CD8-positive, alpha-beta memory T cell (primary cell): ENCODE results near the gene SEL1L3. TPM values are rescaled to one million over a fixed set of nuclear protein-coding genes. Genes with fewer than 3 reads are reported as not detected.

Experiments used
- CTCF ChIA-PET: fragments of 350-600 bp; sonication (Branson Sonifier 250); formaldehyde crosslinking; loops from one replicate; lab custom pipeline; 2021; ENCODE audit warnings: antibody characterized with exemption; lab: Charles Lee
- POLR2A ChIA-PET: fragments of 350-600 bp; sonication (Branson Sonifier 250); formaldehyde crosslinking; loops from one replicate; lab custom pipeline; 2021; ENCODE audit warnings: antibody characterized with exemption; lab: Charles Lee
- DNase-seq, 5 donors: peaks; one replicate each; pipeline versions ENCODE4 v3.0.0 to v3.0.0-alpha.2; 2020 to 2022; ENCODE audit warnings: mixed read lengths in 1 of 5
- H3K27ac ChIP-seq: one replicate; pipeline ENCODE4 v1.7.0; 2013; ENCODE audit warnings: low read depth, mild to moderate bottlenecking, low read length, moderate library complexity
- H3K27me3 ChIP-seq: 2 replicates; pipeline ENCODE4 v1.7.0; 2013; ENCODE audit warnings: low read length, mild to moderate bottlenecking; ENCODE audit not compliant: insufficient read depth, poor library complexity, severe bottlenecking
- H3K36me3 ChIP-seq: 2 replicates; pipeline ENCODE4 v1.7.0; 2013; ENCODE audit warnings: mild to moderate bottlenecking, low read length, moderate library complexity; ENCODE audit not compliant: insufficient read depth
- H3K4me1 ChIP-seq: 2 replicates; pipeline ENCODE4 v1.7.0; 2013; ENCODE audit warnings: mild to moderate bottlenecking, low read length, moderate library complexity; ENCODE audit not compliant: insufficient read depth
- H3K4me3 ChIP-seq: 2 replicates; pipeline ENCODE4 v1.7.0; 2013; ENCODE audit warnings: mild to moderate bottlenecking, low read length
- H3K9me3 ChIP-seq: 2 replicates; pipeline ENCODE4 v1.7.0; 2013; ENCODE audit warnings: mild to moderate bottlenecking, low read length
- H3K27ac Mint-ChIP-seq, 8 donors: one replicate each; pipeline ENCODE4 v1.8.0; 2020 to 2021; ENCODE audit warnings: mixed read lengths in 8 of 8, mild to moderate bottlenecking in 6 of 8, inconsistent platforms in 3 of 8, moderate library complexity in 3 of 8
- H3K27me3 Mint-ChIP-seq, 2 donors: one replicate each; pipeline ENCODE4 v1.8.0; 2020 to 2021; ENCODE audit warnings: mixed read lengths in 2 of 2, mild to moderate bottlenecking in 1 of 2, moderate library complexity in 1 of 2
- H3K36me3 Mint-ChIP-seq, 3 donors: one replicate each; pipeline ENCODE4 v1.8.0; 2020 to 2021; ENCODE audit warnings: mixed read lengths in 3 of 3, inconsistent platforms in 1 of 3, mild to moderate bottlenecking in 1 of 3
- H3K4me1 Mint-ChIP-seq, 3 donors: one replicate each; pipeline ENCODE4 v1.8.0; 2020 to 2021; ENCODE audit warnings: mixed read lengths in 3 of 3, inconsistent platforms in 1 of 3, mild to moderate bottlenecking in 1 of 3
- H3K4me3 Mint-ChIP-seq, 7 donors: one replicate each; pipeline ENCODE4 v1.8.0; 2020 to 2021; ENCODE audit warnings: mixed read lengths in 7 of 7, mild to moderate bottlenecking in 6 of 7, moderate library complexity in 4 of 7, inconsistent platforms in 2 of 7
- H3K9me3 Mint-ChIP-seq, 5 donors: one replicate each; pipeline ENCODE4 v1.8.0; 2020 to 2022; ENCODE audit warnings: mixed read lengths in 5 of 5, mild to moderate bottlenecking in 3 of 5, moderate library complexity in 2 of 5, inconsistent platforms in 1 of 5
- polyA plus RNA-seq: library from polyadenylated mRNA; unstranded; fragments of 300-500 nt; fragmentation: Illumina TruSeq; gene quantifications from one replicate; pipeline ENCODE4 v1.2.3, GENCODE V29; 2021
- total RNA-seq, 2 experiments: library from RNA; stranded (reverse); gene quantifications; one replicate each; pipeline ENCODE4 v1.2.3, GENCODE V29; 2021

Gene SEL1L3
- total and polyA plus RNA-seq, 3 experiments from 2014 or later: 36.4 to 63.7 (median 46.2) TPM

DNA sequence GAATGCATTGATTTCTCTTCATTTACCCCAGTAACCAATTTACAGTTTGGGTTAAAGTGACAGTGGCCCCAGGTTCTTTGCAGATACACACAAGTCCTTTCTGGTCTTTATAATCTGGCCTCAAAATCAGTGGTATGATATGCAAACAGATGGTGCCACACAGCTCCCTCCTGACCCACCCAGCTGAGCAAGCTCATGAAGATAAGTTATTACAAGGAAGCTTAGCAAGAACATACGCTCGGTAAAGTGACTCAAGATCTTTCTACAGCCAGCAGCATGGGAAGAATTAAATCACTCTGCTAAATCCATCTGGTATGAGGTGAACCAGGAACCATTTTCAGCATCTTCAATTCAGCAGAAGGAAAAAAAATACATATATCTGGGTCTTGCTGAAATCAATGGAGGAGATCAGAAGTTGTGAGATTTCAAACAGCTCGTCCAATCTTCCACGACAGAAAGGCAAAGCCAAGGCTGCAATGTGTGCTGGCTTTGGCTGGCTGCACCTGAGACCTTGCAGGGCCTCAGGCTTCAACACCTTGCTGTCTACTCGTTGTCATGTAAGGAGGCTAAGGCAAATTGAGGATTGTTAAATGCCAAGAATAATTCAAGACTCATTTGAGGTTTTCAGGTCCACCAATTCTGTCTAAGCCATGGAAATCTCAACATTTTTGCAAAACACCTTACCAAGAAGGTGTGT is 28.2 kb downstream of the SEL1L3 start:
- peaks cover 40 to 72% (median 65%) of the 10 kb centered on the region in 3 donors for H3K4me1 Mint-ChIP-seq
- H3K27me3 Mint-ChIP-seq: no peaks in the 10 kb centered on the region
- H3K27me3 ChIP-seq: no peaks in the 10 kb centered on the region
- no peak for DNase-seq
- no peaks in the 10 kb centered on the region for H3K9me3 Mint-ChIP-seq
- H3K27ac Mint-ChIP-seq: peak overlapping the region in 2 of 8 donors; percentile 13 to 70
- no peak overlapping the region for H3K4me3 Mint-ChIP-seq
- ChIA-PET POLR2A (interaction anchor here (1.2 kb wide), 1 partner anchor 21 kb away, joined by 3 read pairs; no protein-coding TSS in a partner anchor), CTCF (interaction anchor here (1.2 kb wide), 1 partner anchor 154 kb away, joined by 3 read pairs; no protein-coding TSS in a partner anchor)
- H3K27ac ChIP-seq: no peak overlapping the region
- H3K36me3 ChIP-seq: peaks cover 12% of the 10 kb centered on the region
- H3K4me3 ChIP-seq: no peak overlapping the region
- no peaks in the 10 kb centered on the region for H3K9me3 ChIP-seq
- peaks cover 11 to 74% (median 48%) of the 10 kb centered on the region in 3 donors for H3K36me3 Mint-ChIP-seq
- no peaks in the 10 kb centered on the region for H3K4me1 ChIP-seq

DNA sequence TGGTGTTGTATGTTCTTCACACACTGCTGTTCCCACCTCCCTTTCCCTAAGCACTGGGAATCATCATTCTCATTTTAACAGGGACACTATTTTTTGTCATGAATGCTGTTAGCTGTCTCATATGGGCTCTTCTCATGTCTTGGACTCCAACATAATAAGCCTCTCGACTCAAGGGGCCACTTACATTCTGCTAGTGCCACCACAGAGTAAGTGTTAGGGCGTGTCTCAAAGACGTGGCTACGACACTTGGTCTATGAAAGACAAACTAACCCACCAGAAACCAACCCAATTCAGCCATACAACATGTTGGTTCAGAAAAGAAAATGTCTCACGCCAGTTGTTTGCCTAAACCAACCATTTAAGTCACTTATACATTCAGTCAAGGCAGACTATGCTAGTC is 32.2 kb downstream of the SEL1L3 start:
- H3K4me1 Mint-ChIP-seq: peaks cover 26 to 42% (median 37%) of the 10 kb centered on the region in 3 donors
- Histone ChIP-seq H3K9me3 (no peaks in the 10 kb centered on the region), H3K4me1 (no peaks in the 10 kb centered on the region), H3K36me3 (peaks cover 12% of the 10 kb centered on the region), H3K27ac (no peak overlapping the region), H3K27me3 (no peaks in the 10 kb centered on the region), H3K4me3 (no peak overlapping the region)
- H3K36me3 Mint-ChIP-seq: peaks cover 7 to 85% (median 46%) of the 10 kb centered on the region in 3 donors
- H3K4me3 Mint-ChIP-seq: no peak overlapping the region
- H3K27me3 Mint-ChIP-seq: peaks cover 0 to 1% of the 10 kb centered on the region in 2 donors
- DNase-seq: no peak
- peak overlapping the region in 2 of 8 donors; percentile 8 to 55 for H3K27ac Mint-ChIP-seq
- no peaks in the 10 kb centered on the region for H3K9me3 Mint-ChIP-seq
- ChIA-PET POLR2A (no interaction called here), CTCF (interaction anchor here (1.1 kb wide), 1 partner anchor 11 kb away, joined by 3 read pairs; no protein-coding TSS in a partner anchor)

DNA sequence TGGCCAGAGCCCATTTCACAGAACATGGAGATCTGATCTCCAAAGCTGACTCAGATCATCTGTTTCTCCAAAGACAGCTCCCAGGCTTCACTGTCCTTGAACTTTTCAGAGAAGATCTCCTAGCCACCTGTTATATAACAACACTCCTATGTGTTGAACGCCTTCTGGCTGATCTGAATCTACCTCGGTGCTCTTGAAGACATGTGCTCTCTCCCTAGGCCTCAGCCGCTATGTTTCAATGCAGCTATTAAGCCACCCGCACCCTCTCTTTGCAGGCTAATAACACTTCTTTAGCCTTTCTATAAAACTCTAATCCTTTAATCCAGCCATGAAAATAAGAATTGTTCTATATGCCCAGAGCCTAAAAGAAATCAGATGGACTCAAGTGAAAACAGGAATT is 34.9 kb downstream of the SEL1L3 start:
- Histone ChIP-seq H3K4me3 (no peak overlapping the region), H3K4me1 (no peaks in the 10 kb centered on the region), H3K36me3 (peaks cover 10% of the 10 kb centered on the region), H3K27ac (no peak overlapping the region), H3K27me3 (no peaks in the 10 kb centered on the region), H3K9me3 (no peaks in the 10 kb centered on the region)
- Mint-ChIP-seq H3K9me3 (no peaks in the 10 kb centered on the region), H3K27me3 (peaks cover 0 to 1% of the 10 kb centered on the region in 2 donors), H3K27ac (no peak overlapping the region), H3K36me3 (peaks cover 7 to 78% (median 33%) of the 10 kb centered on the region in 3 donors), H3K4me1 (peaks cover 13 to 20% (median 18%) of the 10 kb centered on the region in 3 donors), H3K4me3 (no peak overlapping the region)
- no peak for DNase-seq
- CTCF ChIA-PET: interaction anchor here (1.0 kb wide), 1 partner anchor 11 kb away, joined by 3 read pairs; no protein-coding TSS in a partner anchor
- POLR2A ChIA-PET: no interaction called here

DNA sequence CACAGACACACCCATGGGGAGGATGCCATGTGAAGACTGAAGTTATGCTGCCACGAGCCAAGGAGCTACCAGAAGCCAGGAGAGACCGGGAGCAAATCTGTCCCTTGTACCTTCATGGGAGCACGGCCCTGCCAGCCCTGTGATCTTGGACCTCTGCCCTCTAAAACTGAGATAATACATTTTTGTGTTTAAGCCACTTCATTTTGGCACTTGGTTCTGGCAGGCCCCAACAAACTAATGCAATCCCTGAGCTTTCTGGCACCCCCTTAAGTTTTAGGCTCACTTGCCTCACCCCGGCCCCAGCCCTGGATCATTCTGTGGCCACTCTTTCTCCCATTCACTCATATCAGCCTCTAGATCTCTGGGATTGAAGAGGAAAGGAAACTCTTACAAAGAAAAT is 35.4 kb downstream of the SEL1L3 start:
- Histone ChIP-seq H3K9me3 (no peaks in the 10 kb centered on the region), H3K4me3 (no peak overlapping the region), H3K27me3 (no peaks in the 10 kb centered on the region), H3K27ac (no peak overlapping the region), H3K4me1 (no peaks in the 10 kb centered on the region), H3K36me3 (peaks cover 7% of the 10 kb centered on the region)
- H3K27me3 Mint-ChIP-seq: peaks cover 0 to 1% of the 10 kb centered on the region in 2 donors
- H3K27ac Mint-ChIP-seq: peak overlapping the region in 3 of 8 donors; percentile 12 to 52 (median 43)
- POLR2A ChIA-PET: no interaction called here
- peaks cover 13 to 15% (median 13%) of the 10 kb centered on the region in 3 donors for H3K4me1 Mint-ChIP-seq
- DNase-seq: no peak
- CTCF ChIA-PET: interaction anchor here (1.0 kb wide), 1 partner anchor 11 kb away, joined by 3 read pairs; no protein-coding TSS in a partner anchor
- no peak overlapping the region for H3K4me3 Mint-ChIP-seq
- H3K36me3 Mint-ChIP-seq: peaks cover 3 to 78% (median 32%) of the 10 kb centered on the region in 3 donors
- H3K9me3 Mint-ChIP-seq: no peaks in the 10 kb centered on the region

DNA sequence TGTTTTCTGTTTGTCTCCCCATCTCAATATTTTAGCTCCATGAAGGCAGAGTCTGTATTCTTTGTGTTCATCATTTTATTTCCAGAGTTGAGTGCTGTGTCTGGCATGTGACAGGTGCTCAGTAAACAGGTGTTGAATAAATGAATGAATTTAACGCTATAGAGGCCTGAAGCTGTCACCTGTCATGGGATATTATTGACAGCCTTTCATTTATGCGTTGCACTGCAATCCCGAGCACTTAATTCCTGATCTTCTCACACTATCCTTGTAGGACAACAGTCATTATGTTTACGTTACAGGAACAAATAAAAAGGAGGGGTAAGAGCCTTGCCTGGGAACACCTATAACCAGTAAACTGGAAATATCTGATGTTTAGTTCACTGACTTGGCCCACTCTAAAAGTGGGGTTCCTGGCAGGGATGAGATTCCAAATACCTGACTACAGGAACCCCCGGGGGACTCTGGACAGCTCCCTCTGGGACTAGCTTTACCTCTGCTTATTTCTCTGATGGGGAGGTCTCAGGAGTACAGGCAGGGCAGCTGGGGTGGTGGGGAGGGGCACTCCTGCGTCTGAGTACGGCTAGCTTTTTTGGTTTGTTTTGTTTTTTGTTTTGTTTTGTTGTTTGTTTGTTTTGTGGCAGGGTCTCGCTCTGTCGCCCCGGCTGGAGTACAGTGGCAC is 36.6 kb downstream of the SEL1L3 start:
- Histone ChIP-seq H3K4me1 (no peaks in the 10 kb centered on the region), H3K9me3 (no peaks in the 10 kb centered on the region), H3K4me3 (no peak overlapping the region), H3K27ac (no peak overlapping the region), H3K27me3 (no peaks in the 10 kb centered on the region), H3K36me3 (peaks cover 11% of the 10 kb centered on the region)
- DNase-seq: no peak
- no peak overlapping the region for H3K4me3 Mint-ChIP-seq
- ChIA-PET CTCF (no interaction called here), POLR2A (no interaction called here)
- peaks cover 5 to 78% (median 32%) of the 10 kb centered on the region in 3 donors for H3K36me3 Mint-ChIP-seq
- peaks cover 0 to 1% of the 10 kb centered on the region in 2 donors for H3K27me3 Mint-ChIP-seq
- H3K27ac Mint-ChIP-seq: no peak overlapping the region
- H3K9me3 Mint-ChIP-seq: no peaks in the 10 kb centered on the region
- peaks cover 8 to 10% (median 10%) of the 10 kb centered on the region in 3 donors for H3K4me1 Mint-ChIP-seq

DNA sequence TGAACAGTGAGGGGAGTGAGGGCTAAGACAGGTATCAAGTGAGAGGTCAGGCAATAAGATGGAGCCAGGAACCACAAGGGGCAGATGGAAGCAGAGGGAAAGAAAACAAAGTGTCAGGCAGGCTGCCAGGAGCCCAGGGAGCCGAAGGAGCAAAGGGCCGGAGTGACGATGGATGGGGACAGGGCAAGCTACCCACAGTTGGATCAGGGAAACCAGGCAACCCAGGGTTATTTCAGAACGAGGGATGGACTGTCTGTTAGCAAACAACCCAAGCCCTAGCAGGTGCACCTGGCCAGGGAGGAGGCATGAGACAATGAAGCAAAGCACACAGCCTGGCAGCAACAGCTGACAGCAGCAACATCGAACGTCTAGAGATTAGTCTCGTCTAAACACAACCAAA is 39.2 kb downstream of the SEL1L3 start:
- peaks cover 0 to 1% of the 10 kb centered on the region in 2 donors for H3K27me3 Mint-ChIP-seq
- CTCF ChIA-PET: no interaction called here
- Histone ChIP-seq H3K27ac (no peak overlapping the region), H3K36me3 (peaks cover 16% of the 10 kb centered on the region), H3K4me3 (no peak overlapping the region), H3K27me3 (no peaks in the 10 kb centered on the region), H3K9me3 (no peaks in the 10 kb centered on the region), H3K4me1 (no peaks in the 10 kb centered on the region)
- POLR2A ChIA-PET: no interaction called here
- DNase-seq: no peak
- peak overlapping the region in 2 of 8 donors; percentile 0 to 12 for H3K27ac Mint-ChIP-seq
- H3K9me3 Mint-ChIP-seq: no peaks in the 10 kb centered on the region
- no peaks in the 10 kb centered on the region for H3K4me1 Mint-ChIP-seq
- H3K4me3 Mint-ChIP-seq: no peak overlapping the region
- H3K36me3 Mint-ChIP-seq: peaks cover 12 to 78% (median 38%) of the 10 kb centered on the region in 3 donors

DNA sequence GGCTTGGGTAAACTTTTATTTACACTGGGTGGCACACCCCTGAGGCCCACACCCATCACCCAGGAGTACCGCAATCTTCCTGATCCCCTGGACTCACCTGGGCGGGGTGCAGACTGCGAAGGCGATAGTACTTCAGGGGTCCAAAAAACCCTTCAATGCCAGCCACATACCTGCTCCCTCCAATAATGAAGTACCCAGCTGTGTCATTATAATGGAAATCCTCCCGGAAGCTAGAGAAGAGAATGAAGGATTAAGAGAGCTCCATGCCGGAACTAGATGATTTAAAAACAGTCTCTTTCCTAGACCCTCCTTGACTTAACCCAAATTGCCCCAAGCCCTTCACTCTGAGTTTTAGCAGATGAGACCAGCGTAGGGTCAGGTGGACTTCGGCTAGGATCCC is 40.9 kb downstream of the SEL1L3 start:
- H3K9me3 ChIP-seq: no peaks in the 10 kb centered on the region
- Mint-ChIP-seq H3K36me3 (peaks cover 12 to 80% (median 40%) of the 10 kb centered on the region in 3 donors), H3K4me1 (no peaks in the 10 kb centered on the region), H3K4me3 (no peak overlapping the region), H3K27me3 (no peaks in the 10 kb centered on the region), H3K9me3 (no peaks in the 10 kb centered on the region), H3K27ac (peak overlapping the region in 1 of 8 donors; percentile 63)
- ChIA-PET CTCF (no interaction called here), POLR2A (no interaction called here)
- H3K4me1 ChIP-seq: no peaks in the 10 kb centered on the region
- no peak for DNase-seq
- H3K36me3 ChIP-seq: peaks cover 29% of the 10 kb centered on the region
- no peaks in the 10 kb centered on the region for H3K27me3 ChIP-seq
- H3K27ac ChIP-seq: no peak overlapping the region
- no peak overlapping the region for H3K4me3 ChIP-seq

DNA sequence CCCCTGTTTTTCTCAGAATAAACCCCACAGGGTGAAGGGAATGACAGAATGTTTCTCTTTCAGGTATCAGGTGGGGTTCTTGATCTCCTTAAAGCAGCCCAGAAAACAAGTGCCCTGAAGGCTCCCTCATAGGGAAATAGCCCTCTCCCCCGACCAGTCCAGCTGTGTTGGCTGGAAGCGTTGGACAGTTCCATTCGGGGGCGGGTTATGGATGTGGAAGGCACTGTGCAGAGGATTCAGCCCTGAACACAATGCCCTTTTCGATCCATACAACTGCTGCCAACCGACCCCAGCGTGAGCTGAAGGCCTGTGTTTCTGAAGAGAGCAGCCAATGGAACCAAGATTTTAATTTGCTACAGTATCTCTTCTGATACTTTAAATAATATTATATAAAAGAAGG is 41.5 kb downstream of the SEL1L3 start:
- Mint-ChIP-seq H3K4me1 (no peaks in the 10 kb centered on the region), H3K4me3 (no peak overlapping the region), H3K27me3 (no peaks in the 10 kb centered on the region), H3K36me3 (peaks cover 12 to 83% (median 42%) of the 10 kb centered on the region in 3 donors), H3K9me3 (no peaks in the 10 kb centered on the region), H3K27ac (no peak overlapping the region)
- CTCF ChIA-PET: no interaction called here
- no peaks in the 10 kb centered on the region for H3K4me1 ChIP-seq
- H3K27me3 ChIP-seq: no peaks in the 10 kb centered on the region
- H3K9me3 ChIP-seq: no peaks in the 10 kb centered on the region
- POLR2A ChIA-PET: no interaction called here
- no peak for DNase-seq
- H3K4me3 ChIP-seq: no peak overlapping the region
- peaks cover 34% of the 10 kb centered on the region for H3K36me3 ChIP-seq
- H3K27ac ChIP-seq: no peak overlapping the region
